ENCODE results near the gene PBX1.

Gene PBX1

DNA sequence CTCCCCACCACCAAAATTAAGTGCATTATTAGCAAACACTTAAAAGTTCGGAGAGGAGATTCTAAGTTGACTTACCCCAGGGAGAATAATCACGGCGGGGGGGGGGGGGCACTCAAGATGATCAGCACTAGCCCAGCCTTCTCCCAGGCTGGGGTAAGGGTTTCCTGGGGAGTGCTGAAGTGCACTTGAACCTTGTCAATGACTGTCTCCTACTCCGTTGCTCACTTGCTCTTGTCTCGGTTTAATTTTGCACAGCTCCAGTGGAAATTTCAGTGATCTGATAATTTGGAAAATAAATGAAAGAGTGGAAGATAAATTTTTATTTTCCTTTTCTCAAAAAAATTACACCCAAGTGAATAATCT, 59.2 kb downstream of the PBX1 start:
- no peak for DNase-seq (ENCODE audit: low read depth in 2 of 2)

DNA sequence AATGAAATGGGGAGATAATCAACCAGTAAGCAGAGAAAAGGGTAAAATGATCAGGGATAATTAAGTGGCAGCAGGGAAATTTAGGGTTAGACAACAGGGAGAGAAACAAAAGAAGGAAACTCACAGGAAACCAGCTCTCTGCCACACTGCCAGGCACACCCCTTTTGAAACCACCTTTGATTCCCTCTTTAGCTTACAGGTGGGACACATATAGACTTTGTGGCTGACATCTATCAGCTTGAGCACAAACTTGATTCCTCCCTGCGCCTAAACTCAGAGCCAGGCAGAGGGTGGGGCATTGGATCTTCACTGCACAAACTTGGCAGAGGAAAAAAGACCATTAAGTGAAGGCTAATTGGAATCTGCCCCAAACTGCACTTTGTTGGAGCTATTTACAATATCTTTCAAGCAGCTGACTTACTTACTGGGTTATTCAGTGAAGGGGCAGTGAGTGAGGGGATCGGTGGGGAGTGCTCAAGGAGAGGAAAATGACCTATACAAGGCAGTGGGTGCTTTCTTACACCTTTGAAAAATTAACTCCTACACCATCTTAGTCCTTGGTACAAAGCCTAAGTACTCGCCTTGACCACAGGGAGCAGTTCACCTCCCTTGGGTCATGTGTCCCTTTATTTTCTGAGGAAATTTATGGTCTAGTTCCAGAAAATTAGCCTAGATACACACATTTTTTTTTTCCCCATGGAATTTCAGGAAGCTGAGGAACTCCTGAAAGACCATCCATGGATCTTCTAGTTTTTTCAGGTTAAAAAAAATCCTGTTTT, 60.2 kb downstream of the PBX1 start:
- no peak for DNase-seq (ENCODE audit: low read depth in 2 of 2)

DNA sequence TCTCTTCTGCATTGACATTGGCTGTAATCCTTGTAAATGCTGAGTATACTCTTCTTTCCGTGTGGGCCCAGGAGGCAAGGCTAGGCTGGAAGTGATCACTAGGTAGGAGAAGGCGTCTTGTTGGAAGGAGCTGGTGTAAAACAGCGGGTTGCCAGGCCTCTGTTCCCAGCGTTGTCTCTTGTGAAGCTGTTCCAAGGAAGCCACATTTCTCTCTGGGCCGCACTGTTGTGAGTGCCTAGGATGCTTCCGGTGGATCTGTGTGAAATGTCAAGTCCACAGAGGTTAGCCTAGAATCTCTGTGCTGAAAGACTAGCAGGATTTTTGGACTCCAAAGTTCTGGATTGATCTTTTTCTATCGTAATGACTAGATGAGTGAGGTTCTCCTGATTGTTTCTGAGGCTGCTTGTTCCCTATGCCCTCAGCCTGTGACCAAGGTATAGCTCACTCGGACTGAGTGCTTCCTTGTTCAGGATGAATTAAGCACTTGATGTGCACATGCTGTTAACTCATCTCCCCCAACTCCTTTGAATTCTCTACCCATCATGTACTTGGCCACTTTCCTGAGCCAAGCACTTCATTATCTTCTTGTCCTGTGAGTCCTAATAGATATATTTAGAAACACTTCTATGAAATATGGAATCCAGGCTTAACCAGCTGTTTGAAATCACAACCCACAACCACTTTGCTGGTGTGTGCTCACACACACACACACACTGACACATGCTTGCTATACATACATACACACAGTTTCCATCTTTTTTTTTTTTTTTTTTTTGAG, 63.3 kb downstream of the PBX1 start:
- no peak for DNase-seq (ENCODE audit: low read depth in 2 of 2)

DNA sequence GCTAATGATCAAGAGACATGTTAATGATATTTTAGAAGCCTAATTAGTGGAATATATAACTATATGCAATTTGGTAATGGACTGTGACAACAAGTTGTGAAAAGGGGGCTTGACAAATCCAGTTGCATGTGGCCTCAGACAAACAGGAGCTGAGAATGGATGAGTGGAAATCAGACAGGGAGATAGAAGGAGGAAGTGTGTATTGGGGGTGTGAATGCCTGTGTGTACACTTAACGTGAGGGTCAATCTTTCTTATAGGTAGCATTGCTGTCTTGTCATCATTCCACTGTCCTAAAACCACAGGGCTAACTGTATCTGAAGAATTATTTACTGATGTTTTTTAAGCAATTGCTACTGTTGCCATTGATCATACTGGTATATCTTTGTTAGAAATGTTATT, 64.8 kb downstream of the PBX1 start:
- no peak for DNase-seq (ENCODE audit: low read depth in 2 of 2)

DNA sequence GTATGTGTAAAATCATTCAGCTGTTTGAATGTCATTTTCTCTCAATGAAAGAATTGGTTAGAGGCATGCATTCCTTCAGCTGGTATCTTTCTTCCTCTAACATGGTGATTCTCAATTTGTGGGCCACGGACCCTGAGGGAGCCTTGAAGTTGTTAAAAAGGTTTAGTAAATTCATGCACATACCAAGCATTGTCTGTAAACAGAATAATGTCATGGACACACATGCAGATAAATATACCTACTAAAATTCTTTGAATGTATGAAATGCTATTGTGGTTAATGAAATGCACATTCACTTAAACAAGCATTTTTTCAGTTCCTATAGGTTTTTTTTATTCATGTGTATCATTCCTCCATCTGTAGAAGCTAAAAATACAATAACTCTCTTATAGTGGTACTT, 65.4 kb downstream of the PBX1 start:
- no peak for DNase-seq (ENCODE audit: low read depth in 2 of 2)

DNA sequence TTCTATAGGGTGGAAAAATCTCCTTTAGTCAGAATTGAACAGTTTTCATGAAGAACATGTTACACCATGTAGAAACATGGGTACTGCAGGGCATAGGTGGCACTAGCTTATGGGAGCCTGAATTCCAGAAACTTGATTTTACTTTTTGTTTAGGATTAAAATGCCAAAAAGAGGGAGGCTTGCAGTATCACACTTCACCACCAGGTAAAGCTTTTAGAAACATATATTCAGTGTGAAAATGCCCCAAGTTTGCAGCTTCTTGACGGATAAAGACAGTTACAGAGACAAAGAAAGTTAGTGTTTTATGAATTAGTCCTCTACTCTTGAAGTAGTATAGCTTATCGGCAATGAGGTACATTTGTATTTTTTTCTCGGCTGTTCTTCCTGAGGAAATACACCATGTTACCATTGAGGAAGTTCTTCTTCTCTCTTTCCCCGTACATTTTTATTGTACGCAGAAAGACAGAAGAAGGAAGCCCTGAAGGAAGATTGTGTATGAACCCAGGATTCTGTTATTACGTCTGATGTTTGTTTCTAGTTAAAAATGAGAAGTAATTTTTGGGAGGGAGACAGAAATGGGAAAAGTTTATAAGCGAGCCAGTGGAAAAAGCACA, 66.1 kb downstream of the PBX1 start:
- no peak for DNase-seq (ENCODE audit: low read depth in 2 of 2)

DNA sequence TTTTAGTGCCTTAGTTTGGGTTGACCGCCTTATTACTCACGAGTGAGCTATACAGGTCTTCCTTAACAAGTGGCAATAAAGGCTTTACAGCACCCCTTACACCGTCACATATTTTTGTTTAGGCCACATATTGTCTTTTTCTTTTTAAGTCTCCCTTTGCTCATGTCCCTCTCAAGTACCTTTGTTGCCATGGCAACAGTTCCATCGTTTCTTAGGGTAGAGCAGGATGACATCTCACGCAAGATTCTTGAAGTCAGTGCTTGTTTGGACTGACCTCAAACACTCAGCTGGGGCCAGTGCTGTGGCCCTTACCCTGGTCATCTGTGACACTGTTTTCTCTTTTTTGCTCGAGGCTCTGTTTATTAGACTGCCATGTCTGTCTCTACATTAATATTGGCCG, 69.8 kb downstream of the PBX1 start:
- DNase-seq (ENCODE audit: low read depth in 2 of 2): no peak

DNA sequence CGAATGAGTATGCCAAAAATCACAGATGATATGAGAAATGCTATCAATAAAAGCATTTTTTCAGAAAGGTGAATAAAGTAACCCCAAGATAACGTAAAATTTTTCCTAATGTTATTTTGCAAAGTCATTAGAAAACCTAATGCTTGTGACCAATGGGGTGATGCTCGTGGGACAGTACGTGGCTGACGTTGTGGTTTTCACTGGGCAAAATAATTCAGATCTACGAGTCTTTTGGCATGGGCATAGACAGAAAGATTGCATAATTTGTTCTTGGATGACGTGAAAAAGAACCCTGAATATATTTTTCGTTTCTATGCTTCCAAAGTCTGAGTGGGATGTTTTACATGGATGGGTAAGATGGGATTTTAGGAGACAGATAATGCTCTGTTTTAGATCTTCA, 71.0 kb downstream of the PBX1 start:
- DNase-seq (ENCODE audit: low read depth in 2 of 2): no peak

DNA sequence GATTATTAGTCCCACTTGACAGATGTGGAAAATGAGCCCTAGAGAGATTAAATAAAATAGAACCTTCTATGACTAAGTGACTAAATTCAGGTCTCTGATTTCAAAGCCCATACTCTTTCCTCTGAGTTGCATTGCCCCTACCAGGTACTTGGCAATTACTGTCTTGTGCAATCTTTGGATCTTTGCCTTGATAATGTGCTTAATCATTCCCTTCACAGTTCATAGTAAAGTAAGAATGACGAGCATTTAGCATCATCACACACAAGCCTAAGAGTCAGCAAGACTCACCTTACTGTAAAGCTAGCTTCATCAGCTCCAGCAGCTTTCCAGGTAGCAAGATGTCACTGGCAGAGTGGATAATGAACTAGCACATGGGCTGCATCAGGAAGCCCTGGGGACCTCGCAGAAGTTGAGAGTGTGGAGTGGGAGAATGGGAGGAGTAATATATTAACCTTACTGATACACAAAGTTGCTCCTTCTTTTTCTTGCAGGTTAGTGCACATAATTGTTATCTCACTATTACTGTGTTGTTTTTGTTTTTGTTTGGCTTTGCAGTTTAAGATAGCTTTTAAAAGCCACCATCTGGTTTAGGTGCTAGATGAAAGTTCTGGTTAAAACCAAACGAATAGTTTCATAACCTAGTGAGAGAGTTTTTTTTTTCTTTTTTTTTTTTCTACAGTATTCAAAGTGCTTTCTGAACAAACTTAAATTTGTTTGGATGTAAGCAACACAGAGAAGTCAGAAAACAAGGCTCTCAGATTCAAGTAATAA, 71.8 kb downstream of the PBX1 start:
- DNase-seq (ENCODE audit: low read depth in 2 of 2): no peak

DNA sequence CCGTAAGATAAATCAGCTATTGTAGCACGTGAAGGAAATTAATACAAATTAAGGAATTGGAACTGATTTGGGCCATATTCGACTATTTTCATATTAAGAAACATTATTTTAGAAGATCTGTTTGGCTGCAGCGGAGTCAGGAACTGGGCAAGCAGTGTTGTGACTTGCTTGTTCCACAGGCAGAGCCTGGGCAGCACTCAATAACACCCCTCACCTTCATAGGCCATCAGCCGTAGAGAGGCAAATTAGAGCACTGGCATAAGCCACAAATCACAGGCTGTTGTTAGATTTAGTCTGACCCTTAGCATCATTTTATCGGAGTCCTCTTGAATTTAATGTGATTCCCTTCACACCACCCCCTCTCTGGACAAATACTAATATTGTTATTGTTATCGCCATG, 72.8 kb downstream of the PBX1 start:
- DNase-seq (ENCODE audit: low read depth in 2 of 2): no peak

DNA sequence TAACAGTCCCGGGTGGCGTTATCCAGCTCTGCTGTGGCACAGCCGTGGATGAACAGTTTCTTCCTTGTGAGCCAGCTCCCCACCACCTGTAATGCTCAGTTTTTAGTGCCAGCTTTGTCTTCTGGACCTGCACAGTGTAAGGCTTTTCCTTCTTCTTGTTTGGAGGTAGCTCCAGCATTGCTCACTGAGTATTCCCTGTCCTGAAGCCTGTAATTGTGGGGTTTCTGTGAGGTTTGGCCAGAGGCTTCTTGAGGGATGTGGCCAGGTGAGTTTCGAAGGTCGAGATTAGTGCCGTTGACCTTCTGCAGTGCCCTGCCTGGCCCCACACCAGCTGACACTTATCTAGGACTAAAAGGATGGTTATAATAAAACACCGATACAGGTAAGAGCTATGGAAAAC, 75.0 kb downstream of the PBX1 start:
- no peak for DNase-seq (ENCODE audit: low read depth in 2 of 2)

DNA sequence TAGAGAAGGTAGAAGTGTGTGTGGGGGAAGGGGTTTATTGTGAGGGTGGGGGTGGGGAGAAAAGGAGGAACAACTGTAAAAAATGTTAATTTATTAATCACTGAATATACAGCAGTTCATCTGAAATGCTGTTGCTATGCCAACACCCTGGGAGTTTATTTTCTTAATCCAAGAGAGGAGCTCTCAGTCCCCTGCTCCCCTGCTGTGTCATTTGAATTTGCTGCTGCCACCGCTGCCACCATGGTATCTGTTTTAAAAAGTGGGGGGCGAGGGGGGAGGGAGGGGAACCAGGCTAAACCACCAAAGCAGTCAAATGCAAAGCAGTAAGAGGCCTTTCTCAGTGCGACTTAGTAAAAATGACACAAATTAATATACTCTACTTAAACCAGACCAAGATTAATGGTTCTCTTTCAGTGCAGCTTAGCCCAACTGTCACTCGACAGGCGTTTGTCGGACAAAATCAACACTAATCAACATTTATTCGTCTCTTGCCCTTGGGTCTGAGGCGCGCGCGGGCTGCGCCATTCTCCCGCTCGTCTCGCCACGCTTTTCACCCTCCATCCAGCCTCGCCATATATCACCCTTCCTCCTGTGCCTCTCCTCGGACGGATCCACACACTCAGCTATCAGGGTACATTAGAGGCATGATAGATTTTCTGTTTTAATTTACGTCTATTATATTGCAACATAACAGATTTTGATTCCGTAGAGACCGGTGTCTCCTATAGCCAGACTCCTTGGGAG, 76.2 kb downstream of the PBX1 start:
- no peak for DNase-seq (ENCODE audit: low read depth in 2 of 2)

DNA sequence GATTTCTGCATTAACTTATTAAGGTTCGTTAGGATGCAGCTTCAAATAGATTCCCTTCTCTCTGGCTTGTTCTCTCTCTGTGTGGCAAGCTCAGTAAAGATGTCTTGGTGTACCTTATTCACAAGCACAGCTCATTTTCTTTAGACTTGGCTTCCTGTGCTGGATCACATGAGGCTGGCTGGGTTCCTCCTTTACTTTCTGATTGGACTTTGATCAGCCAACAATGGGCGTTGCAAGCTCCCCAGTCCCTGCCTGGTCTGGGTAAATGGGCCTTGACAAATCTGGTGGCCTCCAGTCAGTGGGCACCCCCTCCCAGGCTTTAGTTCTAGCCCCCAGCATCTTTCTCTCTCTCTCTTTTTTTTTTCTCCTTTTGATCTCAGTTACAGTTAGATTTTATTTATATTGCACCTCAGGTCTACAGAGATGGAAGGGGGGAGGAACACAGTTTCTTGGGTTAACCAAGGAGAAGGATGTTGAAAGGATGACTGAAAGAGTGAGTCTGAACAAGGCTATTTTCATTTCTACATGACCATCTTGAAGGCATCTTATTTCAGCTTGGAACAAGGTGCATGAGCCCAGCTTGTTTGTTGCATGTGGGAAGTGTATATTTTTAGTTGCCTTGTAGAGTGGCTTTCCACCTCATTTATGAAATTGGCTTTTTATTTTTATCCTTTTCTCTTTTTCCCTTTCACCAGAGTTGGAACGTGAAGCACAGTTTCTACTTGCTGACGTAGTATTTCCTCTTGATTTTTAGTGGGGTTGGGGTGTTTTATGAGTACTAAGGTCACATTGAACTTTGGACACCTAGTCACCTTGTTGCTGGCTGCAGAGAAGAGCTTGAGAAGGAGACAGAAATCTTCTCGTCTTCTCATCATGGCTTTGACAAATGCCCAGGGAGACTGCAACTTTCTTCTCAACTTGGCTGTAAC, 77.1 kb downstream of the PBX1 start:
- DNase-seq (ENCODE audit: low read depth in 2 of 2): no peak

DNA sequence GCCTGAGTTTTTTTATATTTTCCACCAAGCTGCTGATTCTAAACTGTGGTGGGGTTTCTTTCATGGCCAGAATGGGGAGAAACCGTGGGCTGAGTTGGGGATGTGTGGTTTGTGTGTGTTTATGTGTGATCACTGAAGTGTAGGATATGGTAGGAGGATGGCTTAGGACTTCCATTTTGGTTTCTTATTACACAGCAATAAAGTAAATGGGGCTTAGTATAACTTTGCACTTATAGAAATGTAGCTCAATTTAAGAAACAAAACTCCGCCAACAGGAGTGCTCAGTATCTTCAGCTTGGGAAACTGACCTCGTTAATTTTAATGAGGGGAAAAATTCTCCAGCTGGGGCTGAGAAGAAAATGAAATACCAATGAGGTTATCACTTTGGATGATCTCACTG, 77.8 kb downstream of the PBX1 start:
- DNase-seq (ENCODE audit: low read depth in 2 of 2): no peak

DNA sequence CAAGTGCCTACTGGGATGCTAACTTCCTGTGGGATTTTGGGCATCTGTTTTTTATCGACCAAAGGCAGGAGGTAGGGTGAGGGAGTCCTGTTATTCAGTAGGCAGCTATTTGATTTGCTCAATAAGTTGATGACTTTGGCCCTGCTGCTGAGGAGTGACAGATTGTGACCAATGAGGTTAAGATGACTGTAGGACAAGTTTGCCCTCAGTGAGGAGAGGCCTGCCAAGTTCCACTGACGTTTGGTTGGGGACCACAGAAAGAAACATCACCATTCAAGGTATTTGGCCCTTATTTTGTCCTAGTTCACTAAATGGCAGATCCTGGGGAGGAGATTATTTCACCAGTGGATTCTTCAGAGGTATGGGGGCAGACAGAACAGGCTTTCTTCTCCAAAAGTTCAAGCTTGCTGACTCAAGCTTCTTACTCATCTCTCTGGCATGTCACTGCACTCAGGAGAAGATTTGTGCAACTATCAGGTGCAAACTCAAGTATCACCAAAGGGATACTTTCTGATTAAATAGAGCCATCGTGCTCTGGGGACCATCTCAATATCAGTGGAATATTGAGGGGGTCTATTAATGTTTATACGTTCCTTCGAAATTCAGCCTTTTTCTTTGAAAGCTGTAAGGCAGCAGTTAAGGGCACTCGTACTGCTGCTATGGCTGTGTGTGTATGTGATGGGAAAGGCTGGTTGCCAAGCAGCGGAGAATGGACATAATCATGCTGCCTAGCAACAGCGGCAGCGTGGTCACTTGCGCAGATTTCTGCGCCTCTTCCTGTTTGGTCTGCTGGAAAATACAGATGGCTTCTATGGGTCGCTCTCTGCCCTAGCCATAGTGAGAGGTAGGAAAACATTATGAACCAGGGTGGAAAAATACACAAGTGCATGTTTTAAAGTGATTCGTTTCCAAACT, 78.7 kb downstream of the PBX1 start:
- no peak for DNase-seq (ENCODE audit: low read depth in 2 of 2)

DNA sequence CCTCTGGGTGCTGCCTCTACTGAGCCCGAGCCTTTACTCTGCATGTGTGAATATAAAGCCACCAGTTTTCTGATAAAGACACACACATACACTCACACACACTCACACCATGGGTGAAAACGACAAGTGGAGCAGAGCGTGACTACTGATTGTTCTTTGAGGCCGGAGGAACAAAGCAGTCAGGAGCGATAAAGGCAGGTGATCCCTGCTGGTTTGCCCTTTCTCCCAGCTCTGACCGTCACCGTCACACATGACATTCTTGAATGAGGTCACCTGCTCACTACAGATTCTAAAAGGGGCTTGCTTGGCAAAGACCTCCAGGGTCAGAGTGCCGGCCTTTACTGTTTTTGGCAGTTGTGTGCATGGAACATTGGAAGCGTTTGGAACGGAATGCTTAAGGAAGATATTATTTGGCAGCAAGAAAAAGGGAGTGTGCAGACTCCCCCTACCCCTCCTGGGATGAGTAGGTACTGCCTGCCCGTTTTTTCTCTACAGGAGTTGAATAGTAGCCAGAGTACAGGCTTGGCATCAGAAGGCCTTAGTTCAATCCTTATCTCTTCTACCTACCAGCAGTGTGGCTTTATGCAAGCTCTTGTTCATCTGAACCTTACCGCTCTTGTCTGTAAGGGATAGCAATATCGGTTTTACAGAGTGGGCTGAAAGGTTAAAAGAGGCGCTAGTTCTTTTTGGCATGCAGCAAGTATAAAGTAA, 79.7 kb downstream of the PBX1 start:
- no peak for DNase-seq (ENCODE audit: low read depth in 2 of 2)

DNA sequence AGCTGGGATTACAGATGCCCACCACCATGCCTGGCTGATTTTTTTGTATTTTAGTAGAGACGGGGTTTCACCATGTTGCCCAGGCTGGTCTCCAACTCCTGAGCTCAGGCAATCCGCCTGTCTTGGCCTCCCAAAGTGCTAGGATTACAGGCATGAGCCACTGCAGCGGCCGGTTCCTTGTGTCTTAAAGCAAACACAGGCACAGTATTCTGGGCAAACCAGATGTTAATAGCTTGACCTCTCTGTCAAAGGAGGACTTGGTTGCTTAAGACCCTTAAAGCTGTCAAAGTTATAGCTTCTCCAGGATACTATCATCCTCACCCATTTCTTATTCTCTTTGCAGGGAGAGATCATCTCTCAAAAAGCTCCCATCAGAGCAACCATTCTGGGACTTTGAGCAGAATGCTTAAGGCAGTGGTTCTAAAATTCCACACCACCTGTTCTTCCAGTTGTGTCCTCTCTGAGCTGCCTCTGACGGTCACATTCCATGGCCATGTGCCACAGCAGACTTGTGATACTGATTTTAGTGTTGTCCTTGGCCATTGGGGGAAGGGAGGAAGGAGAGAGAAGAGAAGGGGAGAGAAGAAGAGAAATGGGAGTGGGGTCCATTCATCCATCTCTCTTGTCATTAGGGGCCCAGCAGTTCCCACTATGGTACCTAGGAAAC, 81.8 kb downstream of the PBX1 start:
- no peak for DNase-seq (ENCODE audit: low read depth in 2 of 2)

DNA sequence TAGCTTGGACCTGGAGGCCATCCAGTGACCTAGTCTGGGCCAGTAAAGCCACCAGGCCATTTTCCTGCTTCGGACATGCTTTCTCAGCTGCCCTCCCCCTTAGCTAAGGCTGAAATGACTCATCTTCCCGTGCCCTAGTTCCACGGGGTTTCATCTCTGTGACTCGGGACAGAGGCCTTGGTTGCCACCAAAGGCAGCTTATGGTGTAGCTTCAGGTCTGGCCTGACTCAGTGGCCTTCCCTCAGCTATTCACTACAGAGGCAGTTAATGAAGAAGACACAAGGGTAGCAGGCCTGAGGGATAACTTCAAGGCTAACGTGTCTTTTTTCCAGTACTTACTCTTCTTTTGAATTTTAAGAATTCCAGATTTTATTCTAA, 82.4 kb downstream of the PBX1 start:
- no peak for DNase-seq (ENCODE audit: low read depth in 2 of 2)

All from stimulated activated CD4-positive, alpha-beta T cell treated with anti-CD3 and anti-CD28 coated beads, Interleukin-4, amount 100 ng/mL, for 48 hours (primary cell).